HepG2 (cell line): ENCODE measurements around the gene RABL6. TPM values are rescaled to one million over a fixed set of nuclear protein-coding genes. Genes with fewer than 3 reads are reported as not detected.

Experiments used
- BCL6 ChIP-seq: IDR thresholded peaks from 2 replicates; pipeline ENCODE4 v1.6.1; 2016; ENCODE audit warnings: missing genetic modification reagents, missing compliant biosample characterization
- GLI4 ChIP-seq: sonication (generic); formaldehyde crosslinking; IDR thresholded peaks from 2 replicates; pipeline ENCODE4 v1.5.1; 2020; ENCODE audit warnings: missing genetic modification reagents, mild to moderate bottlenecking, moderate library complexity, borderline replicate concordance
- KMT2A ChIP-seq: sonication (generic); formaldehyde crosslinking; IDR thresholded peaks from 2 replicates; pipeline ENCODE4 v1.4.0; 2020; ENCODE audit warnings: missing genetic modification reagents
- MXI1 ChIP-seq: IDR thresholded peaks from 3 replicates; pipeline ENCODE4 v1.6.1; 2012; ENCODE audit warnings: low read depth, low read length, inconsistent platforms, borderline replicate concordance
- PHF5A ChIP-seq: IDR thresholded peaks from one replicate; pipeline ENCODE4 v1.6.1; 2018; ENCODE audit warnings: low read depth, missing genetic modification reagents; ENCODE audit not compliant: unreplicated experiment
- SNAPC2 ChIP-seq: sonication (generic); formaldehyde crosslinking; IDR thresholded peaks from 2 replicates; pipeline ENCODE4 v1.8.1; 2022; ENCODE audit warnings: mild to moderate bottlenecking, missing genetic modification reagents
- SUZ12 ChIP-seq: fragments of 150-350 bp; IDR thresholded peaks from 2 replicates; pipeline ENCODE4 v1.6.1; 2014; ENCODE audit warnings: low read depth, low read length
- ZNF180 ChIP-seq: sonication (generic); formaldehyde crosslinking; IDR thresholded peaks from 2 replicates; pipeline ENCODE4 v1.4.0; 2020; ENCODE audit warnings: low read depth, missing genetic modification reagents, borderline replicate concordance
- ZNF234 ChIP-seq: sonication (generic); formaldehyde crosslinking; conservative IDR thresholded peaks from 2 replicates; pipeline ENCODE4 v1.5.1; 2020; ENCODE audit warnings: mild to moderate bottlenecking, missing genetic modification reagents
- ZNF292 ChIP-seq: sonication (generic); formaldehyde crosslinking; IDR thresholded peaks from 2 replicates; pipeline ENCODE4 v1.8.1; 2022; ENCODE audit warnings: mild to moderate bottlenecking, low read depth, missing genetic modification reagents, borderline replicate concordance
- ZNF34 ChIP-seq: sonication (generic); formaldehyde crosslinking; IDR thresholded peaks from 2 replicates; pipeline ENCODE4 v1.4.0; 2020; ENCODE audit warnings: mild to moderate bottlenecking, missing genetic modification reagents, borderline replicate concordance
- polyA plus RNA-seq, 8 experiments: library from polyadenylated mRNA; depleted of rRNA in 3 of 8; stranded (reverse) in 7 of 8; unstranded in 1 of 8; fragments of >200 nt; fragmentation: Illumina TruSeq in 4 of 8; extraction: Trizol in 4 of 8; gene quantifications; 2 replicates each; pipeline versions ENCODE4 v1.2.1 to v1.2.3, GENCODE V29; 2011 to 2016; ENCODE audit warnings: low read depth in 4 of 8, missing spikeins in 1 of 8, mixed read lengths in 1 of 8; ENCODE audit not compliant: insufficient read depth in 1 of 8
- total RNA-seq, 5 experiments: library from RNA; depleted of rRNA; stranded (reverse); fragments of >200 nt; fragmentation: Illumina TruSeq; extraction: Trizol; gene quantifications; 2 replicates each; pipeline ENCODE4 v1.2.3, GENCODE V29; 2016; ENCODE audit warnings: low read depth in 1 of 5
- TF ChIP-seq, protein P1 (sequence below): sonication (generic); formaldehyde crosslinking; IDR thresholded peaks from 2 replicates; pipeline ENCODE4 v1.4.0; 2020; ENCODE audit warnings: mild to moderate bottlenecking, missing genetic modification reagents
- TF ChIP-seq, protein P2 (sequence below): IDR thresholded peaks from 2 replicates; pipeline ENCODE4 v1.6.1; 2012; ENCODE audit warnings: inconsistent platforms
- TF ChIP-seq, protein P3 (sequence below): fragments of 450-650 bp; IDR thresholded peaks from 2 replicates; pipeline ENCODE4 v1.6.1; 2017
- TF ChIP-seq, protein P4 (sequence below): sonication (generic); formaldehyde crosslinking; IDR thresholded peaks from 2 replicates; pipeline ENCODE4 v1.4.0; 2020; ENCODE audit warnings: missing genetic modification reagents, borderline replicate concordance

Gene RABL6
- total and polyA plus RNA-seq, 2 of the 13 experiments (the other 11 are each of a cell fraction or from before 2014, with no cell fraction given) = 81.5 to 125 TPM

DNA sequence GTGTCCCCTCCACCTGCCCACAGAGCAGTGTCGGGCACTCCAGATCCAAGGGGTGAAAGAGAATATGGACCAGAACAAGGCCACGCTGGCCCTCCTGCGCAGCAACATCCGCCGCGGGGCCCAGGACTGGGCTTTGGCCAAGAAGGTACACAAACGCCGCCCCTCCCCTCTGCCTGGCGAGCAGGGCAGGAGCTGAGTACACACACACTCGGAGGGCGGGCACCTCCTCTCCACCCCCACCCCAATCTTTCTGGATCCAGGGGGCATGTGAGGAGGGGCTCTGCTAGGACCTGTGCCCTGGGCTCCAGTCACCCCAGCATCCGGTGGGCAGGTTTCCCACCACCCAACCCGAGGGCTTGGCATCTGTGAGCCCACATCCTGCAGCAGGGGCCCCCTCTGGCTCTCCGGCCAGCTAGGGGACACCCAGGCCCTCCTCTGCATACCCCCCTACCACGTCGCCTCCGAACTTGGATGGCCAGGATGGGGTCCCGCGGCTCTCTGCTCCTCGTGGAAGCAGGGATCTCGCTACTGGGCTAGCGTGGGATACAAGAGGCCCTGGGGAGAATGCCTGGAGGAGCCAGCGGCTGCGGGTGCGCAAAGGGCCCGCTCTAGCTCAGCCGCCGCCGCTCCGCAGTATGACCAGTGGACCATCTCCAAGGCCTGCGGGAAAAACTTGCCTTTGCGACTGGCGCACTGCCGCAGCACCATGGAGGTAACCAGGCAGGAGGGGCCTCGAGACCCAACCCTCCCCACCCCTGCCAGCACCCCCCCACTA, 8.5 kb upstream of the RABL6 start (continued):
- TF ChIP-seq BCL6 = peak; percentile 51; the same call in 1 of the 2 replicates
- TF ChIP-seq SUZ12 = no peak
- TF ChIP-seq SNAPC2 = peak; percentile 51; the same call in 1 of the 2 replicates
- TF ChIP-seq GLI4 (CRISPR knock-in tag) = peak; percentile 86; the same call in 1 of the 2 replicates
- no peak for TF ChIP-seq ZNF234
- peak; percentile 75 for TF ChIP-seq PHF5A (CRISPR knock-in tag)
- TF ChIP-seq ZNF180 (CRISPR knock-in tag) = no peak
- TF ChIP-seq, protein P1, sequence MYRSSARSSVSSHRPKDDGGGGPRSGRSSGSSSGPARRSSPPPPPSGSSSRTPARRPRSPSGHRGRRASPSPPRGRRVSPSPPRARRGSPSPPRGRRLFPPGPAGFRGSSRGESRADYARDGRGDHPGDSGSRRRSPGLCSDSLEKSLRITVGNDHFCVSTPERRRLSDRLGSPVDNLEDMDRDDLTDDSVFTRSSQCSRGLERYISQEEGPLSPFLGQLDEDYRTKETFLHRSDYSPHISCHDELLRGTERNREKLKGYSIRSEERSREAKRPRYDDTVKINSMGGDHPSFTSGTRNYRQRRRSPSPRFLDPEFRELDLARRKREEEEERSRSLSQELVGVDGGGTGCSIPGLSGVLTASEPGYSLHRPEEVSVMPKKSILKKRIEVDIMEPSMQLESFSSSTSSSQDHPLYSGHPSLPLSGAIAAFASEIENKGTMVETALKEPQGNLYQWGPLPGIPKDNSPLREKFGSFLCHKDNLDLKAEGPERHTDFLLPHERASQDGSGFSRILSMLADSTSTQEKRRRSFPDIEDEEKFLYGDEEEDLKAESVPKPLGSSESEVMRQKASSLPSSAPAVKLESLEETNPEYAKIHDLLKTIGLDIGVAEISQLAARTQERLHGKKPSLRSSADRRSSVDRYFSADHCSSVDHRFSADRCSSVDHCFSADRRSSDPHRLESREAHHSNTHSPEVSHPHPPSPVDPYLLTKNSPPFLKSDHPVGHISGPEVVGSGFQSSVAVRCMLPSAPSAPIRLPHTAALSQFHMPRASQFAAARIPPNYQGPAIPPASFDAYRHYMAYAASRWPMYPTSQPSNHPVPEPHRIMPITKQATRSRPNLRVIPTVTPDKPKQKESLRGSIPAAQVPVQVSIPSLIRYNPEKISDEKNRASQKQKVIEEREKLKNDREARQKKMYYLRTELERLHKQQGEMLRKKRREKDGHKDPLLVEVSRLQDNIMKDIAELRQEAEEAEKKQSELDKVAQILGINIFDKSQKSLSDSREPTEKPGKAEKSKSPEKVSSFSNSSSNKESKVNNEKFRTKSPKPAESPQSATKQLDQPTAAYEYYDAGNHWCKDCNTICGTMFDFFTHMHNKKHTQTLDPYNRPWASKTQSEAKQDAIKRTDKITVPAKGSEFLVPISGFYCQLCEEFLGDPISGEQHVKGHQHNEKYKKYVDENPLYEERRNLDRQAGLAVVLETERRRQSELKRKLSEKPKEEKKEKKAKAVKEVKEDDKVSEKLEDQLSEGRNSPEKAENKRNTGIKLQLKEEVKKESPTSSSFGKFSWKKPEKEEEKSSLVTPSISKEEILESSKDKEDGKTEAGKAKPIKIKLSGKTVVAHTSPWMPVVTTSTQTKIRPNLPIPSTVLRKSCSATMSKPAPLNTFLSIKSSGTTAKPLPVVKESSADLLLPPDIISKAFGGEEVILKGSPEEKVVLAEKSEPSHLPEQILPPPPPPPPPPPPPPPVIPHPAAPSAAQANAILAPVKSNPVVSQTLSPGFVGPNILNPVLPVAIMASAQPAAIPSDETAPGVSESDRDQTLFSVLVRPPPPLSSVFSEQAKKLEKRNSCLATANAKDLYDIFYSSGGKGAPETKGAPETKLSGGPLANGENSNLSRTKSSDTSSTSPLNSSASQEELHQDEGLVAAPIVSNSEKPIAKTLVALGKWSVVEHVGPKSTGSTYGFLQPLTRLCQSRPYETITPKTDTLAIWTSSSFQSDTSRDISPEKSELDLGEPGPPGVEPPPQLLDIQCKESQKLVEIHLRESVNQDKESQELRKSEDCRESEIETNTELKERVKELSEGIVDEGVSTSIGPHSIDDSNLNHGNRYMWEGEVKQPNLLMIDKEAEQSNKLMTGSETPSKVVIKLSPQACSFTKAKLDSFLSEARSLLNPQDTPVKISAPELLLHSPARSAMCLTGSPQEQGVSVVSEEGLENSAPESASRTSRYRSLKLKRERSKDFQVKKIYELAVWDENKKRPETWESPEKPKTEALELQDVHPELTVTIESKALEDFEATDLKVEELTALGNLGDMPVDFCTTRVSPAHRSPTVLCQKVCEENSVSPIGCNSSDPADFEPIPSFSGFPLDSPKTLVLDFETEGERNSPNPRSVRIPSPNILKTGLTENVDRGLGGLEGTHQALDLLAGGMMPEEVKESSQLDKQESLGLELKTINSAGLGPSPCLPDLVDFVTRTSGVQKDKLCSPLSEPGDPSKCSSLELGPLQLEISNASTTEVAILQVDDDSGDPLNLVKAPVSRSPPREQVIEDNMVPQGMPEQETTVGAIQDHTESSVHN (CRISPR knock-in tag) = no peak
- no peak for TF ChIP-seq ZNF292 (CRISPR knock-in tag)
- TF ChIP-seq, protein P2, sequence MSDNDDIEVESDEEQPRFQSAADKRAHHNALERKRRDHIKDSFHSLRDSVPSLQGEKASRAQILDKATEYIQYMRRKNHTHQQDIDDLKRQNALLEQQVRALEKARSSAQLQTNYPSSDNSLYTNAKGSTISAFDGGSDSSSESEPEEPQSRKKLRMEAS = no peak
- TF ChIP-seq, protein P3, sequence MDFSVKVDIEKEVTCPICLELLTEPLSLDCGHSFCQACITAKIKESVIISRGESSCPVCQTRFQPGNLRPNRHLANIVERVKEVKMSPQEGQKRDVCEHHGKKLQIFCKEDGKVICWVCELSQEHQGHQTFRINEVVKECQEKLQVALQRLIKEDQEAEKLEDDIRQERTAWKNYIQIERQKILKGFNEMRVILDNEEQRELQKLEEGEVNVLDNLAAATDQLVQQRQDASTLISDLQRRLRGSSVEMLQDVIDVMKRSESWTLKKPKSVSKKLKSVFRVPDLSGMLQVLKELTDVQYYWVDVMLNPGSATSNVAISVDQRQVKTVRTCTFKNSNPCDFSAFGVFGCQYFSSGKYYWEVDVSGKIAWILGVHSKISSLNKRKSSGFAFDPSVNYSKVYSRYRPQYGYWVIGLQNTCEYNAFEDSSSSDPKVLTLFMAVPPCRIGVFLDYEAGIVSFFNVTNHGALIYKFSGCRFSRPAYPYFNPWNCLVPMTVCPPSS = no peak
- TF ChIP-seq, protein P4, sequence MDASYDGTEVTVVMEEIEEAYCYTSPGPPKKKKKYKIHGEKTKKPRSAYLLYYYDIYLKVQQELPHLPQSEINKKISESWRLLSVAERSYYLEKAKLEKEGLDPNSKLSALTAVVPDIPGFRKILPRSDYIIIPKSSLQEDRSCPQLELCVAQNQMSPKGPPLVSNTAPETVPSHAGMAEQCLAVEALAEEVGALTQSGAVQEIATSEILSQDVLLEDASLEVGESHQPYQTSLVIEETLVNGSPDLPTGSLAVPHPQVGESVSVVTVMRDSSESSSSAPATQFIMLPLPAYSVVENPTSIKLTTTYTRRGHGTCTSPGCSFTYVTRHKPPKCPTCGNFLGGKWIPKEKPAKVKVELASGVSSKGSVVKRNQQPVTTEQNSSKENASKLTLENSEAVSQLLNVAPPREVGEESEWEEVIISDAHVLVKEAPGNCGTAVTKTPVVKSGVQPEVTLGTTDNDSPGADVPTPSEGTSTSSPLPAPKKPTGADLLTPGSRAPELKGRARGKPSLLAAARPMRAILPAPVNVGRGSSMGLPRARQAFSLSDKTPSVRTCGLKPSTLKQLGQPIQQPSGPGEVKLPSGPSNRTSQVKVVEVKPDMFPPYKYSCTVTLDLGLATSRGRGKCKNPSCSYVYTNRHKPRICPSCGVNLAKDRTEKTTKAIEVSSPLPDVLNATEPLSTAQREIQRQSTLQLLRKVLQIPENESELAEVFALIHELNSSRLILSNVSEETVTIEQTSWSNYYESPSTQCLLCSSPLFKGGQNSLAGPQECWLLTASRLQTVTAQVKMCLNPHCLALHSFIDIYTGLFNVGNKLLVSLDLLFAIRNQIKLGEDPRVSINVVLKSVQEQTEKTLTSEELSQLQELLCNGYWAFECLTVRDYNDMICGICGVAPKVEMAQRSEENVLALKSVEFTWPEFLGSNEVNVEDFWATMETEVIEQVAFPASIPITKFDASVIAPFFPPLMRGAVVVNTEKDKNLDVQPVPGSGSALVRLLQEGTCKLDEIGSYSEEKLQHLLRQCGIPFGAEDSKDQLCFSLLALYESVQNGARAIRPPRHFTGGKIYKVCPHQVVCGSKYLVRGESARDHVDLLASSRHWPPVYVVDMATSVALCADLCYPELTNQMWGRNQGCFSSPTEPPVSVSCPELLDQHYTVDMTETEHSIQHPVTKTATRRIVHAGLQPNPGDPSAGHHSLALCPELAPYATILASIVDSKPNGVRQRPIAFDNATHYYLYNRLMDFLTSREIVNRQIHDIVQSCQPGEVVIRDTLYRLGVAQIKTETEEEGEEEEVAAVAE = 0 out of 2 replicates have a peak, but pooled peaks have one; percentile 46
- TF ChIP-seq KMT2A (CRISPR knock-in tag) = peak; percentile 50
- no peak for TF ChIP-seq ZNF34
- TF ChIP-seq MXI1 = peak; percentile 39; the same call in 1 of the 3 replicates
